HK-2 (cell line): ENCODE data around the gene POGZ.

Experiments
- DNase-seq: peaks from one replicate; pipeline ENCODE4 v3.0.0-alpha.2; 2018; ENCODE audit not compliant: unreplicated experiment

The POGZ gene

DNA sequence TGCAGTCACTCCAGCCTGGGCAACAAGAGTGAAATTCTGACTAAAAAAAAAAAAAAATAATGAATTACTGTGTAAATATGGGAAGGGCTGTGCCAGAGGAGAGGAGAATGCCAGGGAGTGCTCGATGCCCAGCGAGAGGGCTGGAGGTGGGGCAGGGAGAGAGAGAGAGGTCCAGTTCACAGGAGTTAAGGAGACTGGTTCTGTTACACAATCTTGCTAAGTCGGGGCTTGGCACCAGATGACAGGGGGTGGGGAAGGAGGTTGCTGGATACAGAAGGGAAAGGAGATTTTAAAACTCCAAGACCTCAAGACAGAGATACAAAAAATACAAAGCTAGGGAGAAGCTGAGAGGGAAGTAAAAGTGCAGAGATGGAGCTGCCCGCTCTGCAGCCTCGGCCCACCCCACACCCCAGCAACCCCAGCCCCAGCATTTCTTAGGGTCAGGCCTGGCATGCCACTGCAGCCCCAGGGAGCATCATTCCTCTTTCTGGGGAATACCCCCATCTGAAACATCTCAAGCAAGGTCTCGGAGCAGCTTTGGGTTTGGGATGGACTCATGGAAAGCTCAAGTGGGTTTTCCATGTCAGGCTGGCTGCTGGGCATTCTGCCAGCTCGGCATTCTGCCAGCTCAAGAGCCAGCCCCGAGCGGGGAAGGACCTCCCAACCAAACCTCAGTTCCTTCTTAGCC is 87.8 kb downstream of the POGZ start:
- DNase-seq, result peak; percentile 47

DNA sequence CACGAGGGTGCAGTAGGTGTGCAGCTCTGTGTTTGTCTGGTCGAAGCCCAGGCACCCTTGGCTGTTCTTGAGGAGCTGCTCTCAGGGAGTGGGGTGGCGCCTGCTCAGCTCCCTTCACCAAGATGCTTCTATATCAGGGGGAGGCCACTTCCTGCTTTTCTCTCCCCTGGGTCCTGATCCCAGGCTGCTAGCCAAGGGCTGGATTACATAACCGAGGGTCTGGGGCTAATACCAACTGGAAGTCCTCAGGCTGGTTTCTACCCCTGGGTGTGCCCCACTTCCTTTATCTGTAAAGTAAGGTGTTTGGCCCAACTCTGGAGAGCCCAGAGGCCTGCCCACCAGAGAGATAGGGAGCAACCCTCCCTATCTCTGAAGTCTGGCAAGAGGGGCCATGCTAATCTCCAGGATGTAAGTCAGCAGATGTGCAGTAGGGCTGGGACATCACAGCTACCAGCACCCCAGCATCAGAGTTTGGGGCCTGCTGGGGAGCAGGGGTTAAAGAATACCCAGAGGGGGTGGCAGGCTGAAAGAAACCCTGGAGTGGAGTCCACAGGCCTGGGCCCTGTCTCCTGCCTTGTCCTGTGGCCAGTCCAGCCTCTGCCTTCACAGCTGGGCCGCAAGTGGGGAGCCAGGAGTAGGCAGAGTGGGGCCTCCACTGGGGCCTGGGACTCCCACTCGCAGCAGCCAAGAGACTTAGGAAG is 88.9 kb downstream of the POGZ start:
- DNase-seq, result no peak

DNA sequence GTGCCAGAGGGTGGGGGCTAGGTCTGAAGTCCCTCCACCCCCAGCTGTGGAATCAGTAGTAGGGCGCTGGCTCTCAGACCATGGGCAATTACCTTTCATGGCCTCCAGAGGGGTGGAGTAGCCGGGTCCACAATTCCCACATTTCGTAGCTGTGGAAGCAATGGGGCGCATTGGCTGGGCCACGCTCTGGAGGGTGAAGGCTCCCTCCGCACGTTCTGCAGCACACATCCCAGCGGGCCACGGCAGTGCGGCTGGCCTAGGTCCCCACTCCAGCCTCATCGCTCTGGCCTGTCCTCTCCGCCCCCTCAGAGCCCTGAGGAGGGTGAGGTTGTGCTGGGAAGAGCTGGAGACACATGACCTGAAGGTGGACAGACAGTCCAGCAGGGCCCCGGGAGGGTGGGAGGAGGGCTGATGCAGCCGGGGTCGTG is 89.7 kb downstream of the POGZ start:
- DNase-seq, result no peak

DNA sequence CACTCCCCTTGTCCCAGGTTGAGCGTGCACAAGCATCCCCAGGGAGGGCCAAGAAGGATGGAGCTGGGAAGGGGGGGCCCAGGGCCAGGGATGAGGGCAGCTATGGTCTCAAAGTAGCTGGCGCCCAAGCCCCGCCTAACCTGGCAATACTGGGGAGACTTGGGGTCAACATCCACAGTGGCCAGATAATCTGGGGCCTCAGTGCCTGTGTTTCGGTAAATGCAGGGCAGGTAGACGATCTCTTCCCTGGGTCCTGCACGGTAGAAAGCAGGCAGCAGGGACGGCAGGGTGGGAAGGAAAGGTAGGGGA is 90.0 kb downstream of the POGZ start:
- DNase-seq, result no peak

DNA sequence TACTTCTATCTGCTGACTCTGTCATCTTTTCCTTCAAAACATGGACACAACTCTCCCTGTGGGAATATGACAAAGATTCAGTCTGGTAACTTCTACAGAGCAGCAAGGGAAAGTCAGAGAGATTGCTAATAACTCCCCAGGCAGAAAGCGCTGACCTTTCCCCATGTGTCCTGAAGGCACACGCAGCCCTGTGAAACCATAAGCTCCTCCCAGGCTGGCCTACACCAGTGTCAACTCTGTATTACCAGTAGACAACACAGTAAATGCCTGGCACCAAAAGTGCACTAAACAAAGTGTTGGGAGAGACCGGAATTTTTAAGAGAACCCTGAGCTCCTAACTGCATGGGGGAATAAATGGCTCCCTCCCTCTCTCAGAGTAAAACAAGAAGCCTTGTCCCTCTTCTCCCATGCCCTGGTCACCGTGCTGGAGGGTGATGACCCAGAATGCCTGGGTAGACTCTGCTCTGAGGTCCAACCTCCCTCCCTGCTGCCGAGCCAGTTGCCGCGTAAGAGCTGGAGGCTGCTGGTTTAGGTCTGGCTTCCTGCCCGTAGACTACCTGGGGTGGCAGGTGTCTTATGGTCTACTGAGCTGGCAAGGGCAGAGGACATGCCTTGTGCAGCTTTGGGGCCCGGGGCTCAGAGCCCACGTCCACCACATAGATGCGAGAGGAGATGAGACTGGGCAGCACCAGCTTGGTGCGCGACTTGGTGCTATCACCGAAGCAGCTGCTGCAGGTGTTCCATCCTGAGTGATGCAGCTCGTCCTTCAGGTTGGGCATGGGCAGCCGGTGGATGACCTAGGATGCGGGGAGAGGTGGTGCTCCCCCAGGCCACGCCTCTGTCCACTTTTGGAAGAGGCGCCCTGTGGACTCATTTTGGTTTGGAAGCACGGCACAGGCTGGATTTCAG is 90.6 kb downstream of the POGZ start:
- no peak for DNase-seq

DNA sequence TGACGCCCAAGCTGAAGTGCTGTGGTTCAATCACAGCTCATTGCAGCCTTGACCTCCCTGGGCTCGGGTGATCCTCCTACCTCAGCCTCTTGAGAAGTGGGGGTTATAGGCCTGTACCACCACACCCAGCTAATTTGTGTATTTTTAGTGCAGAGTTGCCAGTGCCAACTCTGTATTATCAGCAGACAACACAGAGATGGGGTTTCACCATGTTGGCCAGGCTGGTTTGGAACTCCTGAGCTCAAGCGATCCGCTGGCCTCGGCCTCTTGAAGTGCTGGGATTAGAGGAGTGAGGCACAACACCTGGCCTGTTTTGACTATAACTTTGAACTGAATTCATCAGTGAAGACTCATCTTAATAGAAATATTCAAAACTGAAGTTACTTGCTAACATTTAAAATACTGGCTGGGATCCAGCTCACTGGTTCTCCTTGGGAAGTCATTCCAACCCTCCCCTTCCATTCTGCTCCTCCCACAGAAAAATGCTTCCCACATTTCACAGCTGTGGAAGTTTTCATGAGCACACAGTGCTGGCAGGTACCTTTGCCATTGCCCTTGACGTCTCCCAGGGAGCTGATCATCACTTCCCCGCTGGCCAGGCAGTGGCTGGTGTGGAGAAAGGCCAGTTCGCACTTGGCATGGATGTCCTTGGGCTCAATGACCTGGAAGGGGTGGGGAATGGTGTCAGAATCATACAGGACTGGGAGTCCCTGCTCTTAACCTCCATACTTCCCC is 91.5 kb downstream of the POGZ start:
- DNase-seq, result no peak

DNA sequence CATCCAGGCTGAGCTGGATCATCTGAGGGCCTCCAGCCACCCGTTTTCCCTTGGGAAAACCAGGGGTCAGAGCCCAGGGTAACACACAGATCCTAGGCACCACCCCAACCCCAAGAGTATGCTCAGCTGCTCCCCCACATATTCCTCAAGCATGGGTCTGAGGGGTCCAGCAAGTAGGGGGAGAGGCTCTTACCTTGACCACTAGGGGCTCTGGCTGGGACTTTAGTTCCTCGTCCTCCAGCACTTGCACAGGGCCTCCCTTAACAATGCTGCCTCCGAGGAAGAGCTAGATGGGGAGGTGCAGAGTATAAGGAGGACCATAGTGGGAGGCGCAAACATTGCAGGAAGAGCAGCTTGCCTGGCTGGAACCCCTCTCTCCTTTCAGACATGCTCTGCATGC is 94.3 kb downstream of the POGZ start:
- DNase-seq, result no peak

DNA sequence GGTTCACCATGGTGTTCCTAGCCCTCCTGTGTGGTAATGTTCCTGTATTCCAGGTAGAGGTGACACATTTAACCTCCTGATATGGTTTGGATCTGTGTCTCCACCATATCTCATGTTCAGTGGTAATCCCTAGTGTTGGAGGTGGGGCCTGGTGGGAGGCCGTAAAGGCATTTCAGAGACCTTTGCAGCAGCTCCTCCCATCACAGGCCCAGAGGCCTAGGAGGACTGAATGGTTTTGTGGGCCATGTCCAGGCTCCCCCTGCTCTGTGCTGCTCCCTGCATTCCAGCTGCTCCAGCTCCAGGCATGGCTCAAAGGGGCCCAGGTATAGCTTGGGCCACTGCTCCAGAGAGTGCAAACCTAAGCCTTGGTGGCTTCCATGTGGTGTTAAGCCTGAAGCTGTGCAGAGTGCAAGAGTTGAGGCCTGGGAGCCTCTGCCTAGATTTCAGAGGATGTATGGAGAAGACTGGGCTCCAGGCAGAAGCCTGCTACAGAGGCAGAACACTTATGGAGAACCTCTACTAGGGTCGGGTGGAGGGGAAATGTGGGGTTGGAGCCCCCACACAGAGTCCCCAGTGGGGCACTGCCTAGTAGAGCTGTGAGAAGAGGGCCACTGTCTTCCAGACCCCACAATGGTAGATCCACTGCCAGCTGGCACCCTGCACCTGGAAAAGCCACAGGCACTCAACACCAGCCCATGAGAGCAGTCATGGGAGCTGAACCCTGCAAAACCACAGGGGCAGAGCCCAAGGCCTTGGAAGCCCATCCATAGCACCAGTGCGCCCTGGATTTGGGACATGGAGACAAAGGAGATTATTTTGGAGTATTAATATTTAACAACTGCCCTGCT is 96.8 kb downstream of the POGZ start:
- no peak for DNase-seq

DNA sequence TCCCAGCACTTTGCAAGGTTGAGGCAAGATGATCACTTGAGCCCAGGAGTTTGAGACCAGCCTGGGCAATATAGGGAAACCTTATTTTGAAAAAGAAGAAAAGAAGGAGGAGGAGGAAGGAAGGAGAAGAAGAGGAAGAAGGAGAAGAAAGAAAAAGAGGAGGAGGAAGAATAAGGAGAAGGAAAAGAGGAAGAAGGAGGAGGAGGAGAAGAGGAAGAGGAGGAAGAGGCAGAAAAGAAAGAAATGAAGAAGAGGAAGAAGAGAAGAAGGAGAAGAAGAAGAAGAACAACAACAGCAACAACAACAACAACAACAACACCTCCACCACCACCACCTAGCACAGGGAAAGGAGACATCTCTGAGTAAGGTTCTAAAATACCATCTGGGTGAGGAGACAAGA is 97.4 kb downstream of the POGZ start:
- no peak for DNase-seq

DNA sequence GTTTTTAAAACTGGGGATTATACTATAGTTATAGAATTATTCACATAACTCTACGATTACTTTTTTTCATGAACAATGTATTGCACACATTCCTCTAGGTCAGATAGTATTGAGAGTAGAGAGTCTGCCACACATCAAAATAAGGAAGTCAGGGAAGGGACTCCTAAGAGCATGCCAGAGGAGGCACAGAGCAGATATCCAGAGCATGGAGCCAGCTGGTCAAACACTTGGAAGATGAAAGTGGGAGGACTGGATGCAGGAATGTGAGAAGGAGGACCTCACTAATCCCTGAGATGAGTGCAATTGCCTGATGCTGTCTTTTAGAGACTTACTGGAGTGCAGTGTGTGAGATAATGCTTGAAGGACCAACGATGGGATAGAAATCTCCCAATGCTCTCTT is 102.6 kb downstream of the POGZ start:
- DNase-seq, result no peak
